ENCODE data around the gene FHDC1.

- TF ChIP-seq CTCF (IDR thresholded peaks at IDR 0.05) (no peak), REST (IDR thresholded peaks at IDR 0.05; ENCODE audit: insufficient read depth in 1 of 2, low read depth in 2 of 2, low read length in 1 of 2) (no peak), TCF7L2 (IDR thresholded peaks at IDR 0.05; ENCODE audit: low read depth, low read length) (no peak), POLR2AphosphoS5 (IDR thresholded peaks at IDR 0.05; ENCODE audit: low read depth, low read length) (no peak), SIN3A (IDR thresholded peaks at IDR 0.05; ENCODE audit: borderline replicate concordance, insufficient read depth, low read depth, low read length) (no peak)
These were observed 61.2 kb downstream of the FHDC1 start for GRCh38 chr4:152997288-152997687.
